Vein endothelial cell (primary cell): Measurements from ENCODE around the gene INSR. TPM values are rescaled to one million over a fixed set of nuclear protein-coding genes. Genes with fewer than 3 reads are reported as not detected.

Experiments
- total RNA-seq: library from RNA; depleted of rRNA; stranded (reverse); fragments of >200 nt; gene quantifications from 2 replicates; pipeline ENCODE4 v1.2.3, GENCODE V29; 2012

The INSR gene
- 77.0 and 149 TPM in 2 replicates for total RNA-seq

GRCh38 chr19:7293762-7294557 lies at the start of gene INSR:
Gene INSR (minus strand): TSS chr19:7294414. CDS start chr19:7293891, 523 bp downstream.

GRCh38 chr19:7069042-7069903 lies 224.9 kb downstream of the INSR start, which contains the start of gene ZNF557:
Gene ZNF557 (plus strand): TSS chr19:7069703. CDS start chr19:7075075, 5,372 bp downstream.

Other genes with a start within 250 kb of the INSR start
- not detected in 2 replicates for gene MBD3L2, start 245.1 kb downstream of the INSR start, total RNA-seq
- gene MBD3L3, start 235.7 kb downstream of the INSR start, total RNA-seq: not detected in 2 replicates
- gene ZNF557, start 224.7 kb downstream of the INSR start, total RNA-seq: 13.4 and 13.8 TPM in 2 replicates
- gene ARHGEF18, start 54.5 kb upstream of the INSR start, total RNA-seq: 35.1 and 36.9 TPM in 2 replicates
- 1.6 and 1.7 TPM in 2 replicates for gene PEX11G, start 194.6 kb upstream of the INSR start, total RNA-seq
- 26.2 and 44.4 TPM in 2 replicates for gene ZNF358, start 221.7 kb upstream of the INSR start, total RNA-seq
- gene MCOLN1, start 228.2 kb upstream of the INSR start, total RNA-seq: 9.1 and 9.3 TPM in 2 replicates
- gene PNPLA6, start 241.3 kb upstream of the INSR start, total RNA-seq: 151 and 181 TPM in 2 replicates